ENCODE results near the gene NHSL1.

Gene NHSL1

GRCh38 chr6:138397128-138398122 is 101.9 kb downstream of the NHSL1 start:
- TF ChIP-seq ZFX (IDR thresholded peaks at IDR 0.05; ENCODE audit: borderline replicate concordance) (no peak), CTCF (IDR thresholded peaks at IDR 0.05) (no peak)

GRCh38 chr6:138396709-138397108 is 102.6 kb downstream of the NHSL1 start:
- TF ChIP-seq ZFX (IDR thresholded peaks at IDR 0.05; ENCODE audit: borderline replicate concordance) (no peak), CTCF (IDR thresholded peaks at IDR 0.05) (no peak)
- H3K27ac ChIP-seq = peak overlapping the region; percentile 38; the same call in 1 of the 2 replicates

More at GRCh38 chr6:138397128-138398122, 101.9 kb downstream of the NHSL1 start:
- peak overlapping the region; percentile 38 for H3K27ac ChIP-seq

GRCh38 chr6:138393871-138394783 is 105.2 kb downstream of the NHSL1 start:
- no peak overlapping the region for H3K27ac ChIP-seq
- TF ChIP-seq ZFX (IDR thresholded peaks at IDR 0.05; ENCODE audit: borderline replicate concordance) (no peak), CTCF (IDR thresholded peaks at IDR 0.05) (no peak)

- TF ChIP-seq ZFX (IDR thresholded peaks at IDR 0.05; ENCODE audit: borderline replicate concordance) (no peak), CTCF (IDR thresholded peaks at IDR 0.05) (no peak)
- H3K27ac ChIP-seq = peak overlapping the region; percentile 97
Measured at GRCh38 chr6:138389551-138389950, 109.7 kb downstream of the NHSL1 start.

GRCh38 chr6:138387577-138388368 is 111.5 kb downstream of the NHSL1 start:
- TF ChIP-seq ZFX (IDR thresholded peaks at IDR 0.05; ENCODE audit: borderline replicate concordance) (no peak), CTCF (IDR thresholded peaks at IDR 0.05) (peak; percentile 36)
- peak overlapping the region; percentile 97 for H3K27ac ChIP-seq

GRCh38 chr6:138386897-138387296 is 112.4 kb downstream of the NHSL1 start:
- H3K27ac ChIP-seq = peak overlapping the region; percentile 97
- TF ChIP-seq ZFX (IDR thresholded peaks at IDR 0.05; ENCODE audit: borderline replicate concordance) = no peak

GRCh38 chr6:138383776-138384175 is 115.5 kb downstream of the NHSL1 start:
- TF ChIP-seq ZFX (IDR thresholded peaks at IDR 0.05; ENCODE audit: borderline replicate concordance) (no peak), CTCF (IDR thresholded peaks at IDR 0.05) (no peak)
- peak overlapping the region; percentile 97 for H3K27ac ChIP-seq

All from 22Rv1 (cell line).